ENCODE results near the gene EPAS1. TPM values are rescaled to one million over a fixed set of nuclear protein-coding genes. Genes with fewer than 3 reads are reported as not detected.

Gene EPAS1
- total and polyA plus RNA-seq, 2 of the 13 experiments (the other 11 are each of a cell fraction or from before 2014, with no cell fraction given) = 47.1 to 182 TPM

DNA sequence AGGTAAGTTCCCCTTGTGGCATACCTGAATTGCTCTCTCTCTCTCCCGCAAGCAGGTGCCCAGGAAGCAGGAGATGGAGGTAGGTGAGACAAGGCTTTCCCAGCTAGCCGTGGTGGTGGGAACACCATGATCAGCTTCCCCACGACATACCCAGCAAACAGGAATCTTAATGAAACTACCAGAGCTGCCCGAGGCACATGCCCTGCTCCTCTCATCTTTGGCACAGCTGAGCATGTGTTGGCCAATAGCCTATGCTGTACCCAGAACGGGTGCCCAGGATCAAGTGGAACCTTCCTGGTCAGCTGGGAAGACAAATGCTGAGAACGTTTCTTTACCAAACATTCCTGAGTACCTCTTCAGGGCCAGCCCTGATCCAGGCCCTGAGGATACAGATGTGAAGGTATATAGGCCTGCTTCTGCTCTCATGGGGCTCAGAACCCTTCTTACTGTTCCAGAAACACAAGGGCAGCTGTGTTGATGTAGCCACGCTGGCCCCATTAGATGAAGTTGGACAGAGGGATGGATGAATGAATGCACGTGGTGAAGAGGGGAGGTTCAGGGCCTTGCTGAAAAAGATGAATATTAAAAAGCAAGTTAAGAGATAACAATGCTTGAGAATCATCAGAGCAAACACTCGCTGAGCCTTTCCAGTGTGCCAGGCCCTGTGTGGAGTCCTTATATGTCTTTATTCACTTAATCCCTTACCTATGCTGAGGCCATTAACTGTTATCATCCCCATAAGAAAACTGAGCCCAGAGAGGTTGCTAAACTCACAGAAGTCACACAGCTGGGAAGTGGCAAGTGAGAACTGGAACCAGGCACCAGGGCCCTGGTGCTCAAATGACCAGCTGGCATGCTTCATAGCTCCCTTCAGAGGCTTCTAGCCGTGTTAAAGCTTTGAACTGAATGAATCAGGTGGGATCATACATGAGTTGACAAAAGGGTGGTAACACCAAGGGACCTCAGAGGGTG is 113.4 kb downstream of the EPAS1 start (continued):
- TF ChIP-seq, protein P1, sequence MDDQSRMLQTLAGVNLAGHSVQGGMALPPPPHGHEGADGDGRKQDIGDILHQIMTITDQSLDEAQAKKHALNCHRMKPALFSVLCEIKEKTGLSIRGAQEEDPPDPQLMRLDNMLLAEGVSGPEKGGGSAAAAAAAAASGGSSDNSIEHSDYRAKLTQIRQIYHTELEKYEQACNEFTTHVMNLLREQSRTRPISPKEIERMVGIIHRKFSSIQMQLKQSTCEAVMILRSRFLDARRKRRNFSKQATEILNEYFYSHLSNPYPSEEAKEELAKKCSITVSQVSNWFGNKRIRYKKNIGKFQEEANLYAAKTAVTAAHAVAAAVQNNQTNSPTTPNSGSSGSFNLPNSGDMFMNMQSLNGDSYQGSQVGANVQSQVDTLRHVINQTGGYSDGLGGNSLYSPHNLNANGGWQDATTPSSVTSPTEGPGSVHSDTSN (CRISPR knock-in tag; IDR thresholded peaks at IDR 0.05; ENCODE audit: borderline replicate concordance) = no peak
- TF ChIP-seq TEAD3 (CRISPR knock-in tag; optimal IDR thresholded peaks at IDR 0.05; ENCODE audit: borderline replicate concordance) (peak; percentile 22), ARNT2 (CRISPR knock-in tag; IDR thresholded peaks at IDR 0.05; ENCODE audit: low read depth) (0 out of 2 replicates have a peak, but pooled peaks have one; percentile 3), ZNF329 (CRISPR knock-in tag; IDR thresholded peaks at IDR 0.05; ENCODE audit: low read depth) (no peak), ZNF605 (CRISPR knock-in tag; IDR thresholded peaks at IDR 0.05) (peak; percentile 0; the same call in 1 of the 2 replicates), ZSCAN30 (CRISPR knock-in tag; IDR thresholded peaks at IDR 0.05) (no peak), ZFX (CRISPR knock-in tag; IDR thresholded peaks at IDR 0.05; ENCODE audit: low read depth) (peak; percentile 2; the same call in 1 of the 2 replicates), ZKSCAN8 (CRISPR knock-in tag; IDR thresholded peaks at IDR 0.05; ENCODE audit: borderline replicate concordance) (no peak), BCL6 (CRISPR knock-in tag; IDR thresholded peaks at IDR 0.05) (no peak), ZFP36 (IDR thresholded peaks at IDR 0.05; ENCODE audit: borderline replicate concordance, low read depth, low read length, partially characterized antibody) (no peak), TAF15 (IDR thresholded peaks at IDR 0.05; ENCODE audit: low read depth, low read length, poor library complexity, severe bottlenecking) (no peak), ZNF367 (CRISPR knock-in tag; IDR thresholded peaks at IDR 0.05; ENCODE audit: borderline replicate concordance) (no peak), ZNF292 (CRISPR knock-in tag; IDR thresholded peaks at IDR 0.05; ENCODE audit: borderline replicate concordance, low read depth) (no peak), ZC3H13 (CRISPR knock-in tag; IDR thresholded peaks at IDR 0.05) (0 out of 2 replicates have a peak, but pooled peaks have one; percentile 39), ZNF33B (CRISPR knock-in tag; IDR thresholded peaks at IDR 0.05) (no peak), ZFP41 (CRISPR knock-in tag; IDR thresholded peaks at IDR 0.05; ENCODE audit: borderline replicate concordance) (no peak), CREBL2 (CRISPR knock-in tag; IDR thresholded peaks at IDR 0.05; ENCODE audit: borderline replicate concordance) (no peak), ZNF577 (CRISPR knock-in tag; IDR thresholded peaks at IDR 0.05; ENCODE audit: borderline replicate concordance, low read depth) (no peak), CHD2 (IDR thresholded peaks at IDR 0.05; ENCODE audit: low read depth, low read length) (no peak), ZSCAN22 (CRISPR knock-in tag; IDR thresholded peaks at IDR 0.05) (no peak), ZNF773 (CRISPR knock-in tag; IDR thresholded peaks at IDR 0.05; ENCODE audit: borderline replicate concordance) (no peak), KDM1A (CRISPR knock-in tag; IDR thresholded peaks at IDR 0.05) (peak; percentile 59; the same call in 1 of the 2 replicates)
- TF ChIP-seq, protein P2, sequence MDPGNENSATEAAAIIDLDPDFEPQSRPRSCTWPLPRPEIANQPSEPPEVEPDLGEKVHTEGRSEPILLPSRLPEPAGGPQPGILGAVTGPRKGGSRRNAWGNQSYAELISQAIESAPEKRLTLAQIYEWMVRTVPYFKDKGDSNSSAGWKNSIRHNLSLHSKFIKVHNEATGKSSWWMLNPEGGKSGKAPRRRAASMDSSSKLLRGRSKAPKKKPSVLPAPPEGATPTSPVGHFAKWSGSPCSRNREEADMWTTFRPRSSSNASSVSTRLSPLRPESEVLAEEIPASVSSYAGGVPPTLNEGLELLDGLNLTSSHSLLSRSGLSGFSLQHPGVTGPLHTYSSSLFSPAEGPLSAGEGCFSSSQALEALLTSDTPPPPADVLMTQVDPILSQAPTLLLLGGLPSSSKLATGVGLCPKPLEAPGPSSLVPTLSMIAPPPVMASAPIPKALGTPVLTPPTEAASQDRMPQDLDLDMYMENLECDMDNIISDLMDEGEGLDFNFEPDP (CRISPR knock-in tag; conservative IDR thresholded peaks at IDR 0.05) = no peak
- TF ChIP-seq, protein P3, sequence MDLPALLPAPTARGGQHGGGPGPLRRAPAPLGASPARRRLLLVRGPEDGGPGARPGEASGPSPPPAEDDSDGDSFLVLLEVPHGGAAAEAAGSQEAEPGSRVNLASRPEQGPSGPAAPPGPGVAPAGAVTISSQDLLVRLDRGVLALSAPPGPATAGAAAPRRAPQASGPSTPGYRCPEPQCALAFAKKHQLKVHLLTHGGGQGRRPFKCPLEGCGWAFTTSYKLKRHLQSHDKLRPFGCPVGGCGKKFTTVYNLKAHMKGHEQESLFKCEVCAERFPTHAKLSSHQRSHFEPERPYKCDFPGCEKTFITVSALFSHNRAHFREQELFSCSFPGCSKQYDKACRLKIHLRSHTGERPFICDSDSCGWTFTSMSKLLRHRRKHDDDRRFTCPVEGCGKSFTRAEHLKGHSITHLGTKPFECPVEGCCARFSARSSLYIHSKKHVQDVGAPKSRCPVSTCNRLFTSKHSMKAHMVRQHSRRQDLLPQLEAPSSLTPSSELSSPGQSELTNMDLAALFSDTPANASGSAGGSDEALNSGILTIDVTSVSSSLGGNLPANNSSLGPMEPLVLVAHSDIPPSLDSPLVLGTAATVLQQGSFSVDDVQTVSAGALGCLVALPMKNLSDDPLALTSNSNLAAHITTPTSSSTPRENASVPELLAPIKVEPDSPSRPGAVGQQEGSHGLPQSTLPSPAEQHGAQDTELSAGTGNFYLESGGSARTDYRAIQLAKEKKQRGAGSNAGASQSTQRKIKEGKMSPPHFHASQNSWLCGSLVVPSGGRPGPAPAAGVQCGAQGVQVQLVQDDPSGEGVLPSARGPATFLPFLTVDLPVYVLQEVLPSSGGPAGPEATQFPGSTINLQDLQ (CRISPR knock-in tag; IDR thresholded peaks at IDR 0.05) = no peak
